Stimulated activated CD8-positive, alpha-beta memory T cell treated with anti-CD3 and anti-CD28 coated beads, Interleukin-15, amount 100 ng/mL, for 4 hours (primary cell): ENCODE measurements around the gene ANP32A.

Experiments used
- DNase-seq, 2 donors: peaks; one replicate each; pipeline ENCODE4 v3.0.0-alpha.2; 2020; ENCODE audit warnings: low read depth in 2 of 2

The ANP32A gene

GRCh38 chr15:68819495-68820294 is 1.0 kb downstream of the ANP32A start:
- no peak for DNase-seq

DNA sequence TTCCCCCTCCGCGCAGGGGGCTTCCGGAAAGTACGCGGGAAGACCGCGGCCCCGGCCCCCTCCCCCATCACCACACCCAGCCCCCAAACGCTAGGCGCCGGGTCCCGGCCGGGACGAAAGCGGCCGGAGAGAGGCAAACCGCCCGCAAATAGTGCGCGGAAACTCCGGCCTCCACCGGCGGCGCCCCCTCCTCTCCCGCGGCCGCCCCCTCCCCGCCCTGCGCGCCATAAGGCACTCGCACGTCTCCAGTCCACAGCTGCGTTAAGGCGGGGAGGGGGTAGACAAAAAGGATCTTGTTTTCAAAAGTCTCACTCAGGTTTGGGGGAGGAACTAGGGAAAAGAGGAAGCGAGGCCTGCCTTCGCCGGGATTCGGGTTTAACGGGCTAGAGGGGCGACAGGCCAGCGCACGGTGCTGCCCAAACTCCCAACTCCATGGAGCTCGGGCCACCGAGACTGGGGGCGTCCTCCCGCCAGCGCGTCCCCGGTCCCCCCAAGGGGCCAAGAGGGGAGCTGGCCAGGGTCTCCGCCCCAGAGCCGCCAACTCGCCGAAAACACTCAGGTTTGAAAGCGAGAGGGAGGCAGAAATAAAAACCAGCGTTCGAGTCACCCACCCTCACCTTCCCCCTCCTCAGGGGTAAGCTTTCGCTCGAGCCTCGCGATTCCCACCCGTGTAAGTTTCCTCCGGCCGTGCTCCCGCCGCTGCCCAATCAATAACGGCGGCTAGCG is 1.8 kb downstream of the ANP32A start:
- no peak for DNase-seq

DNA sequence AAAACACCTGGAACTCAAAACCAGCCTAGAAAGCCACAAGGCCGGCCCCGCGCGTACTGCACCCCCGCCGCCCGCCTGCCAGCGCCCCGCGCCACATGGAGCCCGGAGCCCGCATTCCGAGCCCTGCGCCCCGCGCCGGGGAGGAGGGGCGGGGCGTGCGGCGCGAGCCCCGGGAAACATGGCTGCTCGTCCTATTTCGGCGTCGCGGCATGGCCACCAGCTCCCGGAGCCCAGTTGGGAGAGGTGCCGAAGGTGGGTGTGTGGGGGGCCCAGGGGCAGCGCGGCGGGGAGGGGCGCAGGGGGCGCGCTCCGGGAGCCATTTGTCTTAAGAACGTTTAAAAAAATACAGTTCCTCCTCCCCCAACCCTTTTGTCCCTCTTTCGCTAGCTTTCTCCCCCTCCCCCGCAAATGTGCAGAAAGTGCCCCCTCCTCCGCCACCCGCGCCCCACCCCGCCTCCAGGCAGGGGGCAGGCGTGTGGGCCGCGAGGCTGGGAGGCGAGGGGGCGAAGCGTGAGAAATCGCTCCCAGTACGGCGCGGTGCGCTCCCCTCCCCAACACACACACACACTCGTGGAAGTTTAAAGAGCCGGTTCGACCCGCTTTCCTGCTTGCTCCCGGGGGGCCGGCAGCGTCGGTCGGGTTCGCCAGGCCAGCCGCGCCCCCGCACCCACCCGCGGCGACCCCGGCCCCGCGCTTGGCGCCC is 2.5 kb downstream of the ANP32A start:
- DNase-seq: peak; percentile 61 to 70

DNA sequence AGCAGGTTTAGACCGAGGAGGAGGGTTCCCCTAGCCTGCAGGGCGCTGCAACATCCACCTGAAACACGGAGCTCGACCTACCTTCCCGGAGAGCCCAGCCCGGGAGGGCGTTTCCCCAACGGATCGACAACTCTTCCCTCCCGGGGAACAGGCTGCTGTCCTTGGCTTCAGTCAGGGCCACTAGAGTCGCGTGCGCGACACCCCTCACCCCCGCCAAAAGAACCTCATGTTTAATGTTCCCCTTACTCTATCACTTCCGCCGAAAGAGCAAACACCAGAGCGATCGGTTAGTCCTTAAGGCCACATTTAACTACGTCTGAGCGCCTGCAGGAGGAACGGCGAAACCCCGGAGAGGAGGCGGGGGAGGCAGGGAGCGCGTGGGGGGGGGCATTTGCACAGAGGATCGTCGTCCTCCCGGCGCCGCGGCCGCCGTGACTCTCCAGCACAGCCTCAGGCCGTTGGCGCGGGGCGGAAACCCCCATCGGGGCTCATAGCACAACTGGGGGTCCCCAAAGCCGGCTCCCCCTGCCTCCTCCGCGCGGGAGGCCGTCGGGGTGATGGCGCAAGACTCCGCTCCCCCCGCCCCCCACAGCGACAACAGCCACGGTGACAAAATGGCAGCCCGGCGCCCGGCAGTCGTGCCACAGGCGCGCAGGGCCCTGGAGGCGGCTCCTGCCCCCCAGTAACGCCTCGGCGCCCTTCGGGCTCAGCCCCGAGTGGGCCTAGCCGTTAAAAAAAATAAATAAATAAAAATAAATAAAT is 3.2 kb downstream of the ANP32A start:
- peak; percentile 56 to 57 for DNase-seq

DNA sequence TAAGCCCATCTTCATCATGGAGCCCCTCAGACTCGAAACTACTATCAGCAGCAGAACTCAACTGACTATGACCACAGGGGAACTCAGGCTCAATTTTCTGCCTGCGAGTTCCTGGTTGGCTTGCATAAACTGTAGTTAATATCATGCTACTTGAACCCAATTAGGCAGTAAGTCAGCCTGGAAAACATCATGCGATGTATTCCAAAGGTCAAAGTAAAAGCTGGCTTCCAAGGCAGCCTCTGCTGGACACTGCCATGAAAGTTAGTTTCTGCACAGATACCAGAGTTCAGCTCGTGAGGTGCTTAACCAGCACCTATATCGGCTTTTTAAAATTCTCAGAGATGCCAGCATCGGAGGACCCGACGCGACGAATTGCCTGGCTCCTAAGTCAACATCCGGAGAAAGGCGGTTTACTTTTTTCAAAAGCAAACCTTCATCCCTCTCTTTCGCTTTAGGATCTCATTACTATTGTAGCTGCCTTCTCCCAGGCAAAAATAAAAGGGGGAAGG is 3.8 kb downstream of the ANP32A start:
- DNase-seq: no peak

GRCh38 chr15:68816158-68816557 is 4.5 kb downstream of the ANP32A start:
- DNase-seq: no peak

- DNase-seq: no peak
Observed at GRCh38 chr15:68815598-68815997, 5.1 kb downstream of the ANP32A start.

- no peak for DNase-seq
Observed at GRCh38 chr15:68814596-68814995, 6.1 kb downstream of the ANP32A start.

GRCh38 chr15:68812597-68813431 is 7.9 kb downstream of the ANP32A start:
- DNase-seq: no peak

DNA sequence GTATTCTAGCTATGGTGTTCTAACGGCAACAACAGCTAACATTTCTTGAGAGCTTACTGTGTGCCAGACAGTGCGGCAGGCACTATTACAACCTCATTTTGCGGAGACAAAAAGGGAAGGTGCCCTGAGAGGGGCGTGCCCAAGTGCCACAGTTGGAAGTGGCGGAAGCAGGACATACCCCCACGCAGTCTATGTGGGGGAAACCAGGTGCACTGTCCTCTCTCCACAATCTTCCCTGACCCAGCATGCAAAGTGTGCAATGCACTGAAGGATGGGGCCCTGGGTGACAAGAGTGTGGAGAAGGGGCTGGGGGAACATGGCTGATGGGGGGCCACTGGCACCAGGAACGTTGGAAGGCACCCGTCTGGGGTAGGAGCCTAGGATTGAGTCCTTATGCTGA is 8.6 kb downstream of the ANP32A start:
- DNase-seq: no peak

GRCh38 chr15:68809517-68809916 is 11.2 kb downstream of the ANP32A start:
- DNase-seq: no peak

GRCh38 chr15:68808770-68809169 is 11.9 kb downstream of the ANP32A start:
- no peak for DNase-seq

DNA sequence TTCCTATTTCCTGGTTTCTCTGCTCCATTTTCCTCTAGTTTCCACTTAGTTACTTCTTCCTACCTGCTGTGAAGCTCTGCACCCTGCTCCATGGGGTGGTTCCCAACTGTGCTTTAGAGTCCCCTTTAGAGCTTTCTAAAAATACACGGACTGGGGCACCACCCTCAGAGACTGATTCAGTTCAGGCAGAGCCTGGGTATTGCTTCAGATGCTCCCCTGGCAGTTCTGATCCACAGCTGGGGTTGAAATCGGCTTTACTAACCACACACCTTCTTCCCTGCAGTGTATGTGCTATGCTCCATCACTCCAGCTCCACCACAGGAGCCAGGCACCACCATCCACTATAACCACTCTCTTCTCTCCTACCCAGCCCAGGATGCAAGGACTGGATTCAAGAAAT is 12.6 kb downstream of the ANP32A start:
- DNase-seq: no peak

- DNase-seq: no peak
Observed at GRCh38 chr15:68807249-68807648, 13.4 kb downstream of the ANP32A start.

GRCh38 chr15:68806220-68807060 is 14.3 kb downstream of the ANP32A start:
- DNase-seq: no peak

DNA sequence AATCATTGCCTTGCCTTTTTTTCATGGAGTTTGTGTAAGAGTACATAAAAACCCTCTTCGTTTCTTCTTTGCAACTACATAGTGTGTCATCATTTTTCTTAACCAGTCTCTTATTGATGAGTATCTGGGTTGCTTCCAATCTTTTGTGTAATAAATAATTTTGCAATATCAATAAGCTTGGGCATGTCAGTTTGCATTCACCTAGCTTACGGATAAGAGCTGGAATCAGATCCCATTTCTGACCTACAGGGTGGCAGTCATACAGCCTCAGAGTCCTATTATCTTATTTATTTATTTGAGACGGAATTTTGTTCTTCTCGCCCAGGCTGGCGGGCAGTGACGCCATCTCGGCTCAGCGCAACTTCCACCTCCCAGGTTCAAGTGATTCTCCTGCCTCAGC is 18.3 kb downstream of the ANP32A start:
- no peak for DNase-seq

DNA sequence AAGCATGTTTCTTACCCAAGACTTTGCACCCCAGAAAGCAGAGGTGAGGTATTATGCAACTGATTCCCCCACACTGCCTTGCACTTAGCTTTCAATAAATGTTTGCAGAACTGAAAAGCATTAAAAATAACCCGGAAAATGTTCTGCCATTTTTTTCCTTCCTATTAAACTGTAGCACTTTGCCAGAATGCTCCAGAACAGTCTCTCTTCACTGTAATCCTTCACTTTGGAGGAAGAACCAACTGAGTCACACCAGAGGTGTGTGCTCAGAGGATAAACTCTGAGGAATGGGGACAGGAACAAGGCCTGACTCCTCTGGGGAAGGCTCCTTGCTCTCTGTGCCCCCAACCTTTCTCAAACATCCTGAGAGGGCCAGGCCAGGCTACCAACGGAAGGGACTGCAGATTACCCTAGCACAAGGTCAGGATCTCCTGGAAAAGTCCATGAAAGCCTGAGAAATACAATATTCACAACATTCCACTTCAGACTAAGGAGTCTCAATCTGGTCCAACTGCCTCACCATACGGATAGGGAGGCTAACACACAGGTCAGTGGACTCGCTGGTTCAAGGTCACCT is 19.0 kb downstream of the ANP32A start:
- DNase-seq: no peak

- no peak for DNase-seq
Observed at GRCh38 chr15:68800875-68801274, 19.8 kb downstream of the ANP32A start.

DNA sequence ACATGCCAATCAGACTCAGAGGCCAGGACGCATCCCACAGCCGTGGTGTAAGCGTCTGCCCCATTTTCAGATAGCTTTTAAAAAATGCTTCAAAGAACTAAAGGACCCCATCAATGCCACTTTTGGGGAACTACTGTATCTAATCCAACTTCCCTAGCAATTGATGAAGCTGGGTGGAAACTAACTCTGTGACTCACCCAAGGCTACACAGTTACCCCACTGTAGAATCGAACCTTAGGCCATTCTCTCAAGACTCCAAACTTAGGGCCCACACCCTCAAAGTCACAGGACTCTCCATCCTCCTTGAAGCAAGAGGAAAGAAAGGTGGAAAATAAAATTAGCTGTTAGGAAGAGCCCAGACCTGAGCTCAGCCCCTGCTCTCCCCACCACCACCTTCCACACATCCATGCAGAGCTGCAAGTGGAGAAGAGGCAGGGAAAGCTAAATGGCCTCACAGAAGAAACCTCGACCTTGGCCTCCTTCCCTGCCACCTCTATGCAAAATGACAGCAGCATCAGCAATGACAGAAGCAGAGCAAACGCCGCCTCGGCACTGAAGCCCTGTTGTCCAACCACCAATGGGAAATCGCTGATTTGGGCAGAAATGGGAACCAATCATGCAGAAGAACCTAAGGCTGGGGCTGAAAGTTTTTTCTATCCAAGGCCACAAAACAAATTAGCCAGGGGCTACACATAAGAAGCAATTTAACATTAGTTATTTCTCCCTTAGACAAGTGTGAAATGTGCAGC is 22.2 kb downstream of the ANP32A start:
- DNase-seq: no peak
